Bronchial epithelial cell (primary cell): Measurements from ENCODE around the gene RAD18. TPM values are rescaled to one million over a fixed set of nuclear protein-coding genes. Genes with fewer than 3 reads are reported as not detected.

Source experiments
- DNase-seq: peaks from one replicate; pipeline ENCODE4 v3.0.0-alpha.2; 2010; ENCODE audit warnings: low read depth
- FAIRE-seq: peaks from 2 replicates; lab custom pipeline; 2011; peaks lifted over from hg19 to GRCh38; lab: Jason Lieb, UNC
- H3K27me3 ChIP-seq: 2 replicates; pipeline ENCODE4 v1.5.1; 2011; ENCODE audit warnings: low read length; ENCODE audit not compliant: control insufficient read depth, insufficient read depth
- H3K36me3 ChIP-seq: 2 replicates; pipeline ENCODE4 v1.5.1; 2011; ENCODE audit warnings: low read length; ENCODE audit not compliant: control insufficient read depth, insufficient read depth
- H3K4me3 ChIP-seq: 2 replicates; pipeline ENCODE4 v1.5.1; 2011; ENCODE audit warnings: mild to moderate bottlenecking, low read depth, low read length, control low read depth
- total RNA-seq: library from RNA; depleted of rRNA; stranded (reverse); fragments of >200 nt; gene quantifications from 2 replicates; pipeline ENCODE4 v1.2.1, GENCODE V29; 2014
- TF ChIP-seq, protein P1 (sequence below): IDR thresholded peaks from 2 replicates; pipeline ENCODE4 v1.5.1; 2011; ENCODE audit warnings: mild to moderate bottlenecking, moderate library complexity, low read length, control low read depth, inconsistent platforms; ENCODE audit not compliant: insufficient read depth, severe bottlenecking

RAD18 gene
- total RNA-seq, 1 donor from 2014 or later = 3.9 TPM

DNA sequence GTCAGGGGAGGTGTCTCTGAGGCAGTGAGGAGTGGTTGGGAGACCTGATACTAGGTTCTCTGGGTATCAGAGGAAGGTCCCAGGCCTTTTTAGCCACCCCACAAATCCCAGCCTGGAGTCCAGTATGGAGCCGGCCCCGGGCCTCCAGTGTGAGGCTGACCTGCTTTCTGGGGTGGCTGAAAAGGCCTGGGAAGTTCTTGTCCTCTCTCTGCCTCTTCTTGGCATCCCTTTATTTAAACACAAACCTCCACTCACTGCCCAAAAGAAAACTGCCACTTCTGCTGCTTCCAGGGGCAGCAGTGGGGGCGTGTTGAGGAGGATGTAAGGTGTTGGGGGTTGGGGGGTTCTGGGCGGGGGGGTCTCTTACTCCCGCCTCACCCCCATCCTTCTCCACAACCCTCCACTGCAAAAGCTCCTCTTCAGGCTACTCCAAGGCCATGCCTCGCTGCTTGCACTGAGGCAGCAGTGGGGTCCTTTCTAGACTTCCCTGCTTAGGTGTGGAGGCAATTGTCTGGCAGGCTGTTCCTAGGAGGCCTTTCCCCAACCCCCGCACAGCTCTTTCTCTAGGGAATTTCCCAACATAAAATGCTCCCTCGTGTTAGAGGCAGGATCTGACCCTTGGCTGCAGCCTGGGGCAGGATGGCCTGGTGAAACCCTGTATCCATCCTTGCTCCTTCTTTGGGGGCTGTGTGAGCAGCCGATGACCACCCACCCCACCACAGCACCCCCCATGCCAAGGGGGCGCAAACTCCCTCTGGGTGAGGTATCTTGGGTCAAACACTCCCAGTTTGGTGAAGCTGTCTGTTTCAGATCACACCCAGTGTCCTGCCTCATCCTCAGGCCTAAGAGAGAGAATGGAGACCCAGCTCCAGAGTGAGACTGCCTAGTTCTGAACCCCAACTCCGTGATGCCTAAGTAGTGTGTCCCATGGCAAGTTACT, 12.1 kb upstream of the RAD18 start:
- peak; percentile 32 for FAIRE-seq
- no peak for DNase-seq
- TF ChIP-seq, protein P1, sequence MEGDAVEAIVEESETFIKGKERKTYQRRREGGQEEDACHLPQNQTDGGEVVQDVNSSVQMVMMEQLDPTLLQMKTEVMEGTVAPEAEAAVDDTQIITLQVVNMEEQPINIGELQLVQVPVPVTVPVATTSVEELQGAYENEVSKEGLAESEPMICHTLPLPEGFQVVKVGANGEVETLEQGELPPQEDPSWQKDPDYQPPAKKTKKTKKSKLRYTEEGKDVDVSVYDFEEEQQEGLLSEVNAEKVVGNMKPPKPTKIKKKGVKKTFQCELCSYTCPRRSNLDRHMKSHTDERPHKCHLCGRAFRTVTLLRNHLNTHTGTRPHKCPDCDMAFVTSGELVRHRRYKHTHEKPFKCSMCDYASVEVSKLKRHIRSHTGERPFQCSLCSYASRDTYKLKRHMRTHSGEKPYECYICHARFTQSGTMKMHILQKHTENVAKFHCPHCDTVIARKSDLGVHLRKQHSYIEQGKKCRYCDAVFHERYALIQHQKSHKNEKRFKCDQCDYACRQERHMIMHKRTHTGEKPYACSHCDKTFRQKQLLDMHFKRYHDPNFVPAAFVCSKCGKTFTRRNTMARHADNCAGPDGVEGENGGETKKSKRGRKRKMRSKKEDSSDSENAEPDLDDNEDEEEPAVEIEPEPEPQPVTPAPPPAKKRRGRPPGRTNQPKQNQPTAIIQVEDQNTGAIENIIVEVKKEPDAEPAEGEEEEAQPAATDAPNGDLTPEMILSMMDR = no peak
- Histone ChIP-seq H3K4me3 (no peak overlapping the region), H3K27me3 (peaks cover 3% of the 10 kb centered on the region), H3K36me3 (no peaks in the 10 kb centered on the region)

DNA sequence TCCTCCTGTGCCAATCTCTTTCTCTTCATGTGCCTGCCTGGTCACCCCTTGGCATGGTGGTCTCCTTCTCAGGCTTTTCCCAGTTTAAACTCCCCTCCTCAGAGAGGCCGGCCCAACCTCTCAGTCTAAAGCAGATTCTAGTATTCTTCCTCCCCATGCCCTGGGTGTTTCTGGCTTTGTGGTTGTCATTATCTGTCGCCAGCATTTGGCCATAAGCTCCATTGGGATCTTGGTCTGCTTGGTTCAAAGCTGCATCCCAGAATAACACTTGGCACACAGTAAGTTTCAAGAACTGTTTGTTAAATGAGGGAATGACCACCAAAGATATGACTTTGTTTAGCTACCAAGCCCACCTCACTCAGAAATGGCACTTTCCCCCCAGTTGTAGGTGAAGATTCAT, 11.2 kb upstream of the RAD18 start:
- no peak overlapping the region for H3K4me3 ChIP-seq
- FAIRE-seq = no peak

DNA sequence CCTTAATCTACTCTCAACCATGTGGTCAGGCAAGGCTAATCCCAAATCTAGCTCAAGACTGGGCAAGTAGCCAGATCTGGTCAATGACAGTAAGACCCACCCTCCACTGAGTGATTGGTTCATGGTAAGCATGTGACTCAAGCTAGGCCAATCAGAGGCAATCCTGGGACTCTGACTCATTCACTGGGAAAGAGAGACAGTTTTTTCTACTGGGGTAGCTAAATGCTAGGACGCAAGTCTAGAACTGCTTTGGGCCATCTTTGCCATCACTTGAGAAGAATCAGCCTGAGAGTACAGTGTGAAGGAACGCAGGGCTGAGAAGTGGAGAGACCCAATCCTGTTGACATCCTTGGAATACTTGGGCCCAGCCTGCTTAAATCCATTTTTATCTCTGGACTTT, 9.4 kb upstream of the RAD18 start:
- no peak overlapping the region for H3K4me3 ChIP-seq
- DNase-seq (peak; percentile 55), FAIRE-seq (no peak)
- H3K36me3 ChIP-seq = no peaks in the 10 kb centered on the region
- TF ChIP-seq, protein P1 = no peak
- H3K27me3 ChIP-seq = peaks cover 3% of the 10 kb centered on the region

More for the DNA sequence above, 11.2 kb upstream of the RAD18 start:
- no peak for DNase-seq
- TF ChIP-seq, protein P1 = no peak
- H3K36me3 ChIP-seq = no peaks in the 10 kb centered on the region
- H3K27me3 ChIP-seq = peaks cover 3% of the 10 kb centered on the region

DNA sequence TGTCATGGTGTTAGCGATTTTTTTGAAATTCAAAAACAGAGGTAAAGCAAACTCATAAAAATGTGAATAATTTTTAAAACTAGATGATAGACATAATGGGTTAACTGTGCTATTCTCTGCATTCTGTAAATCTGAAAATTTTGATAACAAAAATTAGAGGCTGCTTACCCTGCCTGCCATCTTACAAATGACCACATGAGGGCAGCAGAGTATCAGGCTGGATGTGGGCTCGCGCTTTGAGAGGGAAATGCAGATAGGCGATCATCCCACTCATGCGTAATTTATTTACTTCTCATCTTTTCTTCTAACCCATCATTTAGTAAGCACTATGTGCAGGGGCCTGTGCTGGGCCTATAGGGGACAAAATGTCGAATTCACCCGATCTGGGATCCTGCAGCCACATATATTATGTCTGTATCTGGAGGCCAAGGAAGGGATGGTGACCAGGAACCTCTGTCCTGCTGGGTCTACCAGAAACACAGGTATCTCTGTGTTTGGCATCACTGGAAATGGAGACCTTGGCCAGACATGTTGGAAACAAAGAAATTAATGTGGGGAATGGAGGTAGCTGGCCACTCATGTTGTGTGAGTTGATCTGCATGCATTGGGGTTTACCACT, 7.8 kb upstream of the RAD18 start:
- no peak for FAIRE-seq
- peak; percentile 53 for DNase-seq
- H3K36me3 ChIP-seq = no peaks in the 10 kb centered on the region
- no peaks in the 10 kb centered on the region for H3K27me3 ChIP-seq
- no peak overlapping the region for H3K4me3 ChIP-seq
- TF ChIP-seq, protein P1 = peak; percentile 81

DNA sequence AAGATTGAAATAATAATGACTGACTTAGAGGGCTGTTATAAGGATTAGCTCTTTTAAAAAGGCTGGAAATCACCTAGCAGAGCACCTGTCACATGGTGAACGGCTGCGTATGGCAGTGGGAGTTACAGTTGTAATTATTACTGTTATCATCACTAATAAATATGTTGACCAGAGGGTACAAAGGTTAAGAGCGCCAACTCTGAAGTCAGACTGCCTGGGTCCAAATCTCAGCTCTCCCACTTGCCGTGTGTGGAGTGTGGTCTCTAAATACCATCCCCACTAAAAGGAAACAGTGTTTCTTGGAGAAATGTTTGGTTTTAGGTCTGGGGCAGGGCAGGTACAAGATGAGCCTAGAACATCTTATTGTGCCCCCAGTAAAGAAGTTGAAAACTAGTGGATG, 6.0 kb upstream of the RAD18 start:
- TF ChIP-seq, protein P1 = no peak
- no peak for FAIRE-seq
- Histone ChIP-seq H3K27me3 (no peaks in the 10 kb centered on the region), H3K36me3 (no peaks in the 10 kb centered on the region), H3K4me3 (no peak overlapping the region)
- DNase-seq = no peak
